Activated CD4-positive, alpha-beta T cell treated with anti-CD3 and anti-CD28 coated beads, Interleukin-2, amount 50 U/mL, for 48 hours (primary cell): ENCODE measurements around the gene CRLF1.

ENCODE experiments used
- DNase-seq, 2 experiments: peaks; one replicate each; pipeline ENCODE4 v3.0.0-alpha.2; 2020

The CRLF1 gene

GRCh38 chr19:18543814-18544475, 62.7 kb downstream of the CRLF1 start:
- DNase-seq: peak; percentile 76 to 85
